Hepatocyte (in vitro differentiated cells): ENCODE measurements around the gene THY1.

Experiments used
- CTCF ChIP-seq: fragments of 200-600 bp; sonication (generic); IDR thresholded peaks from 2 replicates; pipeline ENCODE4 v1.5.1; 2016; ENCODE audit warnings: antibody characterized with exemption, mild to moderate bottlenecking; ENCODE audit not compliant: poor library complexity
- EZH2 ChIP-seq: fragments of 200-600 bp; sonication (generic); IDR thresholded peaks from 2 replicates; pipeline ENCODE4 v1.6.1; 2016; ENCODE audit warnings: antibody characterized with exemption, mild to moderate bottlenecking, borderline replicate concordance
- EZH2phosphoT487 ChIP-seq: fragments of 200-600 bp; sonication (generic); IDR thresholded peaks from one replicate; pipeline ENCODE4 v1.6.1; 2018; ENCODE audit warnings: antibody characterized with exemption, mild to moderate bottlenecking, low read depth, moderate library complexity; ENCODE audit not compliant: unreplicated experiment, severe bottlenecking

- no peak for TF ChIP-seq EZH2
- no peak for TF ChIP-seq CTCF
- no peak for TF ChIP-seq EZH2phosphoT487
Measured at GRCh38 chr11:119424775-119425174, 1.8 kb upstream of the THY1 start.
